DMS53 treated with DMSO at 0.1 percent for 48 hours (cell line): Measurements from ENCODE around the gene NLRC5.
"Not testable (repeated sequence)": the region's sequence is repeated elsewhere in the genome, so short reads cannot be mapped to it uniquely, and the experiment has no call there.

Experiments used
- DNase-seq: peaks from one replicate; lab custom pipeline; 2025; ENCODE audit not compliant: unreplicated experiment; lab: John Stamatoyannopoulos, UW

Gene NLRC5

DNA sequence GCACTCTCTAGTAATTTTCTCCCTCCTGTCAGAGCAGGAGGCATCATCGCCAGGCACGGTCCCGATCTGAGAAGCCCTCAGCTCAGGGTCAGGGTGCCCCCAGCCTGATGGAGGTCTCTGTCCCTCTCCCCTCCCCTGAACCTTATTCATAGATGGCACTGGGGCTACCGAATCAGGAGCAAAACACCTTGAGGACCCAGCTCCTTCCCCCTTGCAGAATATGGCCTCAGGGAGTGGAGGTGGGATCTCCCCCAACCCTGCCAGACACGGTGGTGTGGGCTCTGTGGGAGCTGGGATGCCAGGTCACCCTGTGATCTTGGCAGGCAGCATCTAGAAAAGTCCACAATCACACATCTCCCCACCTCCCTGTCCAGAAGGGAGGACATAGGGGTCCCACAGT is 105.6 kb downstream of the NLRC5 start:
- no peak for DNase-seq

DNA sequence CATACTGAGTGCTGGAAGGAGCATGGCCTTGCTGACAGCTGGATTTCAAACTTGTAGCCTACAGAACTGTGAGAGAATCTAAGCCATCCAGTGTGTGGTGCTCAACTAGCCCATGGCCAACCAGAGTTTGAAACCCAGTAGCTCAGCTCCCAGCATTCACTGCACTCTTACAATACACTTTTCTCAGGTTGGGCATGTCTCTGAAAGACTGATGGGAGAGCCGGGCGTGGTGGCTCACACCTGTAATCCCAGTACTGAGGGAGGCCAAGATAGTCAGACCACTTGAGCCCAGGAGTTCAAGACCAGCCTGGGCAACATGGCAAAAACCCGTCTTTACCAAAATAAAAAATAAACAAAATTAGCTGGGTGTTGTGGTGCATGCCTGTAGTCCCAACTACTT is 106.8 kb downstream of the NLRC5 start:
- DNase-seq = no peak

- DNase-seq = no peak
Measured at GRCh38 chr16:57096793-57097192, 107.4 kb downstream of the NLRC5 start.

DNA sequence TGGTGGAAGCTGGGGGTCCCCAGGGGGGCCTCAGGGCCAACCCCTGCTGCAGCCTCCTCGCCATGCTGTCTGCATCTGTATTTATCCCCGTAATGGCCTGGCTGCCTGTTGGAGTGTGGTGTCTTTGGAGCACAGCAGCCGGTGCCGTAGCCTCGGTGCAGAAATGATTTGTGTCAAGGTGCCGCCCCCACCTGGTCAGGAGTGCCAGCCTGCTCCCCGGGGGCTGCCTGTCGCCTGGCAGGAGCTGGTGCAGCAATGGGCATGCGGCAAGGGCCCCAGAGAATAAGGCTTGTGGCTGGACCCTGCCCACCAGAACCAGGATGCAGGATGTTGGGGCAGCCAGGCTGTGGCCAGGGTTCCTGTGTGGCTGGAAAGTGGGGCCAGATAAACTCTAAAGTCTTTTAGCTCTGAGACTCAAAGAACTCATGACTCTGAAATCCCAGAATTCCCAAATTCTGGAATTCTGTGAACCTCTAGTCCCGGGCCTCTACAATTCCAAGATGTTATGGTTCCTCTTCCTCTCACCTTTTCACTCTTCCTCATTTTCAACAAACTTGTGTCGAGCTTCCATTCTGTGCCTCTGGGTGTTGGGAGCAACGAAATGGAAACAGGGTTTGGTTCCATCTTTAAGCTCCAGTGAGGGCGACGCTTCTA is 109.0 kb downstream of the NLRC5 start:
- DNase-seq = no peak

DNA sequence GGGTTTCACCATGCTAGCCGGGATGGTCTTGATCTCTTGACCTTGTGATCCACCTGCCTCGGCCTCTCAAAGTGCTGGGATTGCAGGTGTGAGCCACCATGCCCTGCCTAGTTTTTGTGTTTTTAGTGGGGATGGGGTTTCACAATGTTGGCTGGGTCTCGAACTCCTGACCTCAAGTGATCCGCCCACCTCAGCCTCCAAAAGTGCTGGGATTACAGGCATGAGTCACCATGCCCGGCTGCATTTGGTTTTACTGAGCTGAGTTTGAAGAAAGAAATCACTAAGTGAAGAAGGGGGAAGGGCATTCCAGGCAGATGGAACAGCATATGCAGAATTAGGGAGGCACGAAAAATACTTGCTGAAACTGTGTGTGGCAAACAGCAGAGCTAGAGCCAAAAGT is 110.6 kb downstream of the NLRC5 start:
- DNase-seq = not testable (repeated sequence)

GRCh38 chr16:57100445-57100844 is 111.1 kb downstream of the NLRC5 start:
- DNase-seq = no peak

GRCh38 chr16:57102888-57103851 is 113.8 kb downstream of the NLRC5 start:
- DNase-seq = no peak

GRCh38 chr16:57104706-57105105 is 115.3 kb downstream of the NLRC5 start:
- DNase-seq = no peak

DNA sequence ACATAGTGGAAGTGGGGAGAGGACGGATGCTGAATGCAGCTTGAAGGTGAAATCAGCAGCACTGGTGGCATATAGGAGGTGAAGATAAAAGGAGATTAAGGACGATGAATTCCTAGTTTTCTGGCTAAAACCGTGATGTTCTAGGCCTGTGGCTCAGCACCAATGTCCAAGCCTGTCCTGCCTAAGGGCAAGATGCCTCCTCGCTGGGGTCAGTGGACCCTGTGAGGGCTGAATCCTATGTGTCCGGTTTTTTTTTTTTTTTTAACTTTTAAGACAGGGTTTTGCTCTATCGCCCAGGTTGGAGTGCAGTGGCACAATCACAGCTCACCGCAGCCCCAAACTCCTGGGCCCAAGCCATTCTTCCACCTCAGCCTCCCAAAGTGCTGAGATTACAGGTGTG is 115.8 kb downstream of the NLRC5 start:
- DNase-seq = no peak

GRCh38 chr16:57106767-57107166 is 117.4 kb downstream of the NLRC5 start:
- DNase-seq = no peak

GRCh38 chr16:57107321-57107922 is 118.1 kb downstream of the NLRC5 start:
- no peak for DNase-seq

- no peak for DNase-seq
Measured at GRCh38 chr16:57108432-57108831, 119.1 kb downstream of the NLRC5 start.

GRCh38 chr16:57109259-57110105 is 120.1 kb downstream of the NLRC5 start:
- not testable (repeated sequence) for DNase-seq

GRCh38 chr16:57110937-57111336 is 121.6 kb downstream of the NLRC5 start:
- DNase-seq = no peak

DNA sequence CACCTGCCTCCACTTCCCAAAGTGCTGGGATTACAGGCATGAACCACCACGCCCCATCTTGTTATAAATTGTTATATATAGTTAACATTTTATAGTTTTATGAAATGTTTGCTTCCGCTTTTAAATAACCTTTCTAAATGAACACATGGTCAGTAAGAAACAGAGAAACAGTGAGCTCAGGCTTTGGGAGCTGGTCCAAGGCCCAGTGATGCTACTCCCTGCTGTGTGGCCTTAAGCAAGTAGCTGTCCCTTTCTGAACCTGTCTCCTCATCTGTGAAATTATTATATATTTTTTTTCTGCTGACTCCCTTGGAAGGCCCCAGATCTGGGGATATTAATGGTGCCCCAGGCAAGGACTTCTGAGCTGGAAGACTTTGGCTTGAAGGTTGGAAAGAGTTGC is 122.1 kb downstream of the NLRC5 start:
- no peak for DNase-seq

DNA sequence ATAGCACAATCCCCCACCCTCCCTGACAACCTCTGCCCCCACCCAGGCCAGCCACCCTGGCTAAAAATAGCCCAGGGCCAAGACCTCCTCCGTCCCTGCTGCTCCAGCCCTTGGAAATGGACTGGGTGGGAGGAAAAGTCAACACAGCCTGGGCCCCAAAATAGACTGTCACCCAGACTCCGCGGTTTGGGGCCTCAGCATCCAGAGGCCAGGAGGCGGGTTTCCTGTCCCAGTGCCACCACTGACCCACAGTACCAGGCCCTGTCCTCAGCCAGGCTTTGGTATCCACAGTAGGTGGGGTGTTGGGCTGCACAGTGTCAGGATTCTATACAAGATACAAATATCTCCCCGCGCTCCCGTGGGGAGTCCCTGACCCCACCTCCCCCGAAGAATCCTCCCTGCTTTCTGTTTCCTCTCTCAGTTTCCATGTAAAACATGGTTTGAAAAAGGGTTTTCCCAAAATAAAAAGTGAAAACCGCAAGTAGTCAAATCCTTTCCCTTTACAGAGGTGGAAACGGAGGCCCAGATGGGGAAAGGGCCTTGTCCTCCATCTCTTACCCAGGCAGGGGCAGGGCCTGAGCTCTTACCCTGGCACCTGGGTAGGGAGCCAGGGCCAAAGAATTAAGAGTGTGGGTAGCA is 123.2 kb downstream of the NLRC5 start:
- no peak for DNase-seq

- DNase-seq = no peak
Measured at GRCh38 chr16:57113042-57113453, 123.7 kb downstream of the NLRC5 start.

DNA sequence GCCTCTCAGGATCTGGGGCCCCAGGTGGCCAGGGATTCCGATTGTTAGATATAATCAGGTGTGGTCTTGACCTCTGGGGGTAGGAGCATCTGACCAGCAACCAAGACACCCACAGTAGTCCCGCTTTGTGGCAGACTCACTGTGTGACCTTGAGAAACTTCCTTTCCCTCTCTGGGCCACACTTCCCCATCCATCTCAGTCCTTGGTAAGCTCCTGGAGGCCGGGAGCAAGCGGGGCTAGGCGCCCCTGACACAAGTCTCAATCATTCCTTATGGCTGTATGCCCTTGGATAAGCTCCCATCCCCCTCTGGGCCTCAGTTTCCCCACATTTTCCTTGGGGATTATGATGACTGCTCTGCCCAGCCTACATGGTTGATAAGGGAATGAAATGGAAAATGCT is 124.3 kb downstream of the NLRC5 start:
- DNase-seq = no peak

DNA sequence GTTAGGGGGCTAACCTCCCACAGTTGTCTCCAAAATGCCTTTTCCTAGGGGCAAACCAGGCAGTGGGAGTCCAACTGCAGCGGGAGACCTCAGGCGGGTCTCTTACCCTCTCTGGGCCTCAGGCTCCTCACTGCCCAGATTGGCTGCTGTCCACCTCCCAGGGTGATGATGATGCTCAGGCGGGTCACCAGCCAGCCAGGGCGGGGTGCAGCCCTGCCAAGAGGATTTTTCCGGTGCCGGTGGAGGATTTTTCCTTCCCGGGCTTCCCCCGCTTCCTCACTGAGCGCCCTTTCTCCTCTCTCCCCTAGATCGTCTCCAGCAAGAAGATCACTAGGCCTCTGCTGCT is 125.8 kb downstream of the NLRC5 start:
- DNase-seq = no peak

DNA sequence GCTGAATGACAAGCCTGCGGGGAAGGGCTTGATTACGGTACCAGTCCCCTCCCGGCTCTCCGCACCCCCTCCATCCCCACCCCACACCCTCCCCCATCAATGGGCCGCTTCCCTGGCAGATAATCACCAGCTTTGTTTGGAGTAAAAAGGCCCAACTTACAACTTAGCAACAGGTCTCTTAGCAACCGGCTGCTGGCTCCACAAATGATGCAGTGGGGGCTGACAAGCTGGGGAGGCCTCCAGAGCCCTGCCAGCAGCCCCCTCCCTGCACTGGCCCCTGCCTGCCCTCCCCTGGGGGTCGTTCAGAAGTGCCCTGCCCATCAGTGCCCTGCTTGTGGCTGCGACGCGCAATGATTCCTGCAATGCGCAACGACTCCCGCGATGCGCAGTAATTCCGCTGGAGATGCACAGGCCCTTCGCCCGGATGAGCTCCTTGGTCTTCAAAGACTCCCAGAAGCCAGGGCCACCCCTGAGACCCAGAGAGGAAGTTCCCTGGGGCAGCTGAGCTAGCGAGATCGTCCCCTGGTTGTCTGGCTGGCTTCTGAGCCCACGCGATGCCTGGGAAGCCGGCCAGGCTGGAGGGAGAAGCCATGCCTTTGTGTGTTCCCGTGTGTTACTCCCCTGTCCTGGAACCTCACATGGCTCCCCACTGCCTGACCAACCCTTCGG is 126.3 kb downstream of the NLRC5 start:
- DNase-seq = no peak
